Activated CD4-positive, alpha-beta T cell treated with anti-CD3 and anti-CD28 coated beads, Interleukin-2, Interleukin-4, amounts not matched to agents 100 ng/mL and 50 ng/mL, durations not matched to agents 16 hours and 8 hours (primary cell): Measurements from ENCODE around the gene EGLN3.
A peak's percentile ranks its signal among the peaks of the same experiment; 100 is the strongest.

Experiments
- DNase-seq: peaks from one replicate; pipeline ENCODE4 v3.0.0-alpha.2; 2020; ENCODE audit warnings: low spot score

EGLN3 gene

GRCh38 chr14:33910435-33910834 lies 40.4 kb downstream of the EGLN3 start:
- DNase-seq, result no peak

GRCh38 chr14:33909380-33910084 lies 41.3 kb downstream of the EGLN3 start:
- DNase-seq, result no peak

- peak; percentile 0 for DNase-seq
Observed at GRCh38 chr14:33908540-33909223, 42.2 kb downstream of the EGLN3 start.

GRCh38 chr14:33906968-33907367 lies 43.9 kb downstream of the EGLN3 start:
- no peak for DNase-seq

- DNase-seq, result no peak
Observed at GRCh38 chr14:33904609-33905008, 46.3 kb downstream of the EGLN3 start.

GRCh38 chr14:33903369-33903768 lies 47.5 kb downstream of the EGLN3 start:
- DNase-seq, result no peak

GRCh38 chr14:33902363-33902762 lies 48.5 kb downstream of the EGLN3 start:
- DNase-seq, result no peak

GRCh38 chr14:33901426-33902155 lies 49.3 kb downstream of the EGLN3 start:
- DNase-seq, result no peak

GRCh38 chr14:33900706-33901105 lies 50.2 kb downstream of the EGLN3 start:
- no peak for DNase-seq

GRCh38 chr14:33899723-33900341 lies 51.0 kb downstream of the EGLN3 start:
- DNase-seq, result no peak

GRCh38 chr14:33897878-33898535 lies 52.9 kb downstream of the EGLN3 start:
- no peak for DNase-seq

- DNase-seq, result no peak
Observed at GRCh38 chr14:33897382-33897781, 53.5 kb downstream of the EGLN3 start.

- DNase-seq, result no peak
Observed at GRCh38 chr14:33894339-33894738, 56.5 kb downstream of the EGLN3 start.

- no peak for DNase-seq
Observed at GRCh38 chr14:33891700-33892099, 59.2 kb downstream of the EGLN3 start.

GRCh38 chr14:33884916-33885315 lies 66.0 kb downstream of the EGLN3 start:
- no peak for DNase-seq

- DNase-seq, result no peak
Observed at GRCh38 chr14:33880330-33880729, 70.5 kb downstream of the EGLN3 start.

- DNase-seq, result peak; percentile 2
Observed at GRCh38 chr14:33879684-33880286, 71.1 kb downstream of the EGLN3 start.

GRCh38 chr14:33876274-33876673 lies 74.6 kb downstream of the EGLN3 start:
- DNase-seq, result no peak
